ENCODE measurements around the gene NTM. TPM values are rescaled to one million over a fixed set of nuclear protein-coding genes. Genes with fewer than 3 reads are reported as not detected.

NTM gene
- total RNA-seq, 2 donors from 2014 or later = not detected

- no peaks in the 10 kb centered on the region for H3K4me1 ChIP-seq (ENCODE audit: control insufficient read depth in 1 of 2, low read depth in 2 of 2)
- no peak overlapping the region for H3K4me3 ChIP-seq
- no peak overlapping the region for H3K27ac ChIP-seq
- no peaks in the 10 kb centered on the region for H3K36me3 ChIP-seq
- DNase-seq (ENCODE audit: low spot score) (no peak), ATAC-seq (ENCODE audit: insufficient number of reproducible peaks, low FRiP score, low read depth) (no peak)
- H3K9me3 ChIP-seq = no peaks in the 10 kb centered on the region
- H3K27me3 ChIP-seq (replicated peaks; ENCODE audit: insufficient read depth) = no peaks in the 10 kb centered on the region
- TF ChIP-seq CTCF (IDR thresholded peaks at IDR 0.05) = no peak
Measured at GRCh38 chr11:132050049-132050448, 679.6 kb downstream of the NTM start.

GRCh38 chr11:132050577-132051165 lies 680.3 kb downstream of the NTM start:
- ATAC-seq (ENCODE audit: insufficient number of reproducible peaks, low FRiP score, low read depth) (no peak), DNase-seq (ENCODE audit: low spot score) (no peak)

DNA sequence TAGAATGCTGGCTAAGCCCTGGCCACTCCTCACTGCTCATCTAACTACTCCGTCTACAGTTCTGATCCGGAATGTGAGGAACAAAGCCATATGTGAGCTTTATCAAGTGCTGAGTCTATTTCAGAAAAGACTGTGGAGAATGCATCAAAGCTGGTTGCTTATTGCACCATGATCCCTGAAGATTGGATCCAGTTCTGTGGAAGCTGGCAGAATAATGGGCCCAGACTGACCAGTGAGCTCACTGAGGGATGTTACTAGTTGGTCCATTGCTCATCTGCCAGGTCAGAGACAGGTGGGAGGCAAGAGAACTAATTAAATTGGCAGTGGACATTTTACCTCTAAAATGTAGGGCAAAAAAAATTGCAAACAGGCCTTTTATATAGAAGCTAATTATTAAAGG lies 681.3 kb downstream of the NTM start:
- no peaks in the 10 kb centered on the region for H3K4me1 ChIP-seq (ENCODE audit: control insufficient read depth in 1 of 2, low read depth in 2 of 2)
- H3K4me3 ChIP-seq = no peak overlapping the region
- H3K27me3 ChIP-seq (replicated peaks; ENCODE audit: insufficient read depth) = no peaks in the 10 kb centered on the region
- no peaks in the 10 kb centered on the region for H3K36me3 ChIP-seq
- DNase-seq (ENCODE audit: low spot score) (no peak), ATAC-seq (ENCODE audit: insufficient number of reproducible peaks, low FRiP score, low read depth) (no peak)
- TF ChIP-seq CTCF (IDR thresholded peaks at IDR 0.05) = no peak
- H3K9me3 ChIP-seq = no peaks in the 10 kb centered on the region
- H3K27ac ChIP-seq = no peak overlapping the region

More at GRCh38 chr11:132050577-132051165, 680.3 kb downstream of the NTM start:
- no peaks in the 10 kb centered on the region for H3K9me3 ChIP-seq
- H3K4me1 ChIP-seq (ENCODE audit: control insufficient read depth in 1 of 2, low read depth in 2 of 2) = no peaks in the 10 kb centered on the region
- no peak overlapping the region for H3K27ac ChIP-seq
- no peaks in the 10 kb centered on the region for H3K27me3 ChIP-seq (replicated peaks; ENCODE audit: insufficient read depth)
- H3K36me3 ChIP-seq = no peaks in the 10 kb centered on the region
- H3K4me3 ChIP-seq = no peak overlapping the region
- no peak for TF ChIP-seq CTCF (IDR thresholded peaks at IDR 0.05)

GRCh38 chr11:132052342-132052741 lies 681.9 kb downstream of the NTM start:
- Histone ChIP-seq H3K4me1 (ENCODE audit: control insufficient read depth in 1 of 2, low read depth in 2 of 2) (no peaks in the 10 kb centered on the region), H3K9me3 (no peaks in the 10 kb centered on the region), H3K4me3 (no peak overlapping the region), H3K27ac (no peak overlapping the region), H3K27me3 (replicated peaks; ENCODE audit: insufficient read depth) (no peaks in the 10 kb centered on the region), H3K36me3 (no peaks in the 10 kb centered on the region)
- ATAC-seq (ENCODE audit: insufficient number of reproducible peaks, low FRiP score, low read depth) (no peak), DNase-seq (ENCODE audit: low spot score) (no peak)
- no peak for TF ChIP-seq CTCF (IDR thresholded peaks at IDR 0.05)

DNA sequence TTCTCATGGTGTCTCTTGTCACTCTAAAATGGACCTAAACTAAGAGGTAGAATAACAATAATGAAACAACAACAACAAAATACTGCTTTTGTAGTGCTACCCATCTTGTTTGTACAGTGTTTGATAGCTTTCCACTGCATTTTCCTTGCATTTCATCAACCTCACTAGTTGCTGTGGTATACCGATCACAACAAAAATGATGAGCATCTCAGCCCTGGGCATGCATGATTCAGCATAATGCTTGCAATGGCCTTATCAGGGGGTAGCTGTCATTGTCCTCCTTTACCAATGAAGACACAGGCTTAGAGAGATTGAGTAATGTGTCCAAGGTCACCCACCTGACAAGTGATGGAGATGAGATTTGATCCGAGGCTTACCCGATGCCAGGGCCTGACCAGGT lies 682.5 kb downstream of the NTM start:
- Histone ChIP-seq H3K9me3 (no peaks in the 10 kb centered on the region), H3K36me3 (no peaks in the 10 kb centered on the region), H3K4me1 (ENCODE audit: control insufficient read depth in 1 of 2, low read depth in 2 of 2) (no peaks in the 10 kb centered on the region), H3K27me3 (replicated peaks; ENCODE audit: insufficient read depth) (no peaks in the 10 kb centered on the region), H3K27ac (no peak overlapping the region), H3K4me3 (no peak overlapping the region)
- ATAC-seq (ENCODE audit: insufficient number of reproducible peaks, low FRiP score, low read depth) (no peak), DNase-seq (ENCODE audit: low spot score) (no peak)
- TF ChIP-seq CTCF (IDR thresholded peaks at IDR 0.05) = no peak
